Adrenal gland (tissue), 5 donors: Measurements from ENCODE around the gene ATP6V1G1.

Source experiments
- CTCF ChIP-seq, 6 experiments: fragments of 450-650 bp in 4 of 6; fragments of 200-600 bp in 2 of 6; sonication (generic) in 1 of 6; IDR thresholded peaks; 1 replicate in 5 of 6; 2 replicates in 1 of 6; pipeline versions ENCODE4 v1.5.1 to v1.8.0; 2016 to 2021; ENCODE audit warnings: antibody characterized with exemption in 6 of 6, mild to moderate bottlenecking in 2 of 6, moderate library complexity in 1 of 6
- POLR2A ChIP-seq, 2 donors: fragments of 450-650 bp; IDR thresholded peaks; one replicate each; pipeline ENCODE4 v1.6.1; 2017; ENCODE audit warnings: antibody characterized with exemption in 2 of 2, mild to moderate bottlenecking in 2 of 2, moderate library complexity in 1 of 2
- donor health status: DM: no; HTN: no; CAD: no.

GRCh38 chr9:114606068-114606467, 18.5 kb downstream of the ATP6V1G1 start:
- TF ChIP-seq CTCF (IDR thresholded peaks at IDR 0.05) (no peak), POLR2A (IDR thresholded peaks at IDR 0.05) (no peak)
